Activated CD4-positive, alpha-beta T cell treated with anti-CD3 and anti-CD28 coated beads, Interleukin-2, amount 10 ng/mL, durations not matched to agents 24 days and 14 days (primary cell): ENCODE measurements around the gene NOTUM. TPM values are rescaled to one million over a fixed set of nuclear protein-coding genes. Genes with fewer than 3 reads are reported as not detected.

Experiments
- DNase-seq: peaks from one replicate; pipeline ENCODE4 v3.0.0; 2022
- H3K27ac Mint-ChIP-seq: one replicate; pipeline ENCODE4 v1.8.0; 2022; ENCODE audit warnings: mild to moderate bottlenecking, mixed read lengths
- H3K27me3 Mint-ChIP-seq: one replicate; pipeline ENCODE4 v1.8.0; 2022; ENCODE audit warnings: mixed read lengths
- H3K36me3 Mint-ChIP-seq: one replicate; pipeline ENCODE4 v1.8.0; 2022; ENCODE audit warnings: low read depth, mild to moderate bottlenecking, mixed read lengths
- H3K4me1 Mint-ChIP-seq: one replicate; pipeline ENCODE4 v1.8.0; 2021; ENCODE audit warnings: mixed read lengths
- H3K4me3 Mint-ChIP-seq: one replicate; pipeline ENCODE4 v1.8.0; 2022; ENCODE audit warnings: mild to moderate bottlenecking, moderate library complexity, mixed read lengths
- H3K9me3 Mint-ChIP-seq: one replicate; pipeline ENCODE4 v1.8.0; 2021; ENCODE audit warnings: mixed read lengths
- intact Hi-C: fragments of 100-400 bp; cut with micrococcal nuclease; formaldehyde crosslinking; loops from one replicate; pipeline ENCODE4 v1.15.1; 2023
- total RNA-seq: library from RNA; stranded (reverse); gene quantifications from 2 replicates; pipeline ENCODE4 v1.2.3, GENCODE V29; 2022

The NOTUM gene
- total RNA-seq, 1 donor from 2014 or later = 1.7 TPM

DNA sequence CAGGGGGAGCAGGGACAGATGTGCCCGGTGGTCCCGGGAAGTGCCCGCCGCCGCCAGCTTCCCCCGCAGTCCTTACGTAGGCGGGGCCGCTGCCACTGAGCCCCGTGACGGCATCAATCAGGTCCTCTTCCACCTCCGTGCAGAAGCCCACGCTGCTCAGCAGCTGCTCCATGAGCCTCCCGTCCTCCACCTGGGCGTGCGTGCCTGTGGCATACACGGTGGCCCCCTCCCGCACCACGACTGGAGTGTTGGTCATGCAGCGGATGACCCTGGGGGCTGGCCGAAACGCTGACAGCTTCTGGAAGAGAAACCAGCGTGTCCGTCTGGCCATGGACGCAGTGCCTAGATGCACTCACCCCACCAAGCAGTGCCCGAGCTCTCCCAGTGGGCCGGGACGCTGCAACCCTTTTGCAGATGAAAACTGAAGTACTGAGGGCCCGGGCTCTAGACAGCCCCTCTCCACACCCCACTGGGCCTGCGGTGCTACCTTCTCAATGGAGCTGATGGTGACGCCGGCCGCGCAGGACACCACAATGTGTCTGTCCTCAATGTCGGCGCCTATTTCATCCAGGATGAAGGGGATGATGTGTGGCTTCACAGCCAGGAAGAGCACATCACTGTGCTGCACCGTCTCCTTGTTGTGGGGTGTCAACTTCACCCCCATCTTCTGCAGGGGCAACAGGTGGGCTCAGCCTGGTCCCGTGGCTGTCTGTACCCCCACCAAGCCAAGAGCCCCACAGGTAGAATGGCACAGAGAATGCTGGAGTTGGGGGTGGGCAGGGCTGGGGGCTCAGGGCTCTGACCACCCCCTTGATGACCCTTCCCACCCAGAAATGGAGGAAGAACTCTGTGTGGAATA is 25.9 kb downstream of the NOTUM start:
- peaks cover 18% of the 10 kb centered on the region for H3K4me1 Mint-ChIP-seq
- intact Hi-C loops = no loop called here
- peaks cover 2% of the 10 kb centered on the region for H3K27me3 Mint-ChIP-seq
- no peaks in the 10 kb centered on the region for H3K9me3 Mint-ChIP-seq
- peaks cover 18% of the 10 kb centered on the region for H3K36me3 Mint-ChIP-seq
- H3K27ac Mint-ChIP-seq = no peak overlapping the region
- DNase-seq = no peak
- H3K4me3 Mint-ChIP-seq = peak overlapping the region; percentile 90

DNA sequence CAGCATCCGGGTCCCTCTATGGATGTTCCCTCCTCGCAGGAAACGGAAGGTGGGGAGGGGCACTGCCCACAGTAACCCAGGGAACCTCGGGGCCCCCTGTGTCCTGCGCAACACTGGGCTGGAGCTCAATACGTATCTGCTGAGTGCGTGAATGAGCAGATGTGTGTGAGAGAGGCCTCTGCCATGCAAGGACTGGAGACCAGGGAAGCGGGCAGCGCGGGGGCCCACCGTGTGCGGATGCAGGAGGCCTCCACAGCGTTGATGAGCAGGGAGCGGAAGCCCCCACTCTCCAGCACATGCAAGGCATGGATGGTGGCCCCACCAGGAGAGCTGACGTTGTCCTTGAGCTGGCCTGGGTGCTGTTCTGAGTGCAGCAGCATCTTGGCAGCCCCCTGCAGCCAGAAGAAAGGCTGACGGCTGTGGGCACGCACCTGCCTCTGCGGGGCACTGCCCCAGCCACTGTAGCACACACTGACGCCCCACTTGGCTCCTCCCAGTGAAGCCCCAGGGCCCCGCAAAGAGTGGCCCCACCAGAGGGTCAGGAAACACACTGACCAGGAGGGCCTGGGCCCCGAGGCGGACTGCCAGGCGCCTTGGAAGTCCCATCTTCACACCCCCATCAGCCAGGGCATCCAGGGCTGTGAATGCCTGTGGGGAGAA is 26.8 kb downstream of the NOTUM start:
- intact Hi-C loops = no loop called here
- Mint-ChIP-seq H3K4me1 (peaks cover 18% of the 10 kb centered on the region), H3K9me3 (no peaks in the 10 kb centered on the region), H3K27me3 (peaks cover 4% of the 10 kb centered on the region), H3K36me3 (peaks cover 18% of the 10 kb centered on the region), H3K4me3 (peak overlapping the region; percentile 30), H3K27ac (no peak overlapping the region)
- DNase-seq = no peak

DNA sequence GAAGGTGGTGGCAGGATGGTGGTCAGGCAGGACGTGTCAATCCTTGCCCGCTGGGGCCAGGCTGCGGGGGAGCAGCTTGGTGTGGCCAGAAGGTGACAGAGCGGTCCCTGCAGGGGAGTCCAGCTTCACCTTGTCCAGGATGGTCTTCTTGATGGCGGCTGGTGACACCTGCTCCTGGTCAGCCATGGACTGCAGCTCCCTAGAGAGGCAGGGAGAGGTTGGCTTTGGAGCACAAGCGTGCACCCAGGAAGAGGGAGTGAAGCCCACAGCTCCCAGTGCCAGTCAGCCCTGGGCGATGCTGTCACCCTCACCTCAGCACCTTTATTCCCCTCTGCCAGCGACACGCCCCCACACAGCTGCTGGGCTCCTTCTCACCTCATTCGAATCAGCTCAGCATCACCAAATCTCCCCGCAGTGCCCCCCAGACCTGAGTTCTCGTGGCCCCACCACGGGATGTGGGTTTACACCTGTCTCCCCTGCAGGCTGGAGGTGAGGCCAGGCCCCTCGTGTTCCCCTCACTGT is 27.7 kb downstream of the NOTUM start:
- no peaks in the 10 kb centered on the region for H3K9me3 Mint-ChIP-seq
- peaks cover 22% of the 10 kb centered on the region for H3K4me1 Mint-ChIP-seq
- H3K27me3 Mint-ChIP-seq = peaks cover 6% of the 10 kb centered on the region
- no peak overlapping the region for H3K4me3 Mint-ChIP-seq
- H3K36me3 Mint-ChIP-seq = peaks cover 18% of the 10 kb centered on the region
- no peak for DNase-seq
- no peak overlapping the region for H3K27ac Mint-ChIP-seq
- intact Hi-C loops = no loop called here

DNA sequence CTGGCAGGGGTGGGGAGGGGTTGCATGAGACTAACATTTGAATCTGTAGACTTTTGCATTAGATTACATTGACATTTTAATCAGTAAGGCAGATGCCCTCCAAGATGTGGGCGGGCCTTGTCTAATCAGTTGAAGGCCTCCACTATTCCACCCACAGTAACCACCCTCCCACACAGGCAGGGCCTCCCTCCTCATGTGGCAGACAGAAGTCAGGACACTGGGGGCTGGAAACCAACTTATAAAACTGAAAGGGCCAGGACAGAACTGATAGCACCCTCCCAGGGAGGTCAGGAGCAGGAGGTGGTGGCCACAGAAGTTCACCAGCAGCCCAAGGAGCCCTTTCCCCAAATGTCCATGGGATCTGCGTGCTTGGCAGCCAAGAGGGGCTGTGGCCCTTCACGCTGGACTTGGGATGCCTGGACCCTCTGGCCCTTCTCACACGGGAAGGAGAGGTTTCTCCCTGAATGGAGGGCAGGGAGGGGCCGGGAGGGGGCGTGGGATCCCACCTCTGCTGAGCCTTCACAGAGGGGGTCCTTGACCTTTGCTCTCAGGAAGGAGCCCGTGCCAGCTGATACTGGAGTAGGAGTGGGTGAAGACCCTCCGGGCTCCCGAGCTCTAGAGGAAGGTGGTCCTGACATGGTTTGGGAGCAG is 28.5 kb downstream of the NOTUM start:
- H3K36me3 Mint-ChIP-seq = peaks cover 18% of the 10 kb centered on the region
- peak; percentile 58 for DNase-seq
- H3K4me3 Mint-ChIP-seq = no peak overlapping the region
- no peaks in the 10 kb centered on the region for H3K9me3 Mint-ChIP-seq
- intact Hi-C loops = no loop called here
- peaks cover 17% of the 10 kb centered on the region for H3K4me1 Mint-ChIP-seq
- peaks cover 6% of the 10 kb centered on the region for H3K27me3 Mint-ChIP-seq
- peak overlapping the region; percentile 17 for H3K27ac Mint-ChIP-seq

DNA sequence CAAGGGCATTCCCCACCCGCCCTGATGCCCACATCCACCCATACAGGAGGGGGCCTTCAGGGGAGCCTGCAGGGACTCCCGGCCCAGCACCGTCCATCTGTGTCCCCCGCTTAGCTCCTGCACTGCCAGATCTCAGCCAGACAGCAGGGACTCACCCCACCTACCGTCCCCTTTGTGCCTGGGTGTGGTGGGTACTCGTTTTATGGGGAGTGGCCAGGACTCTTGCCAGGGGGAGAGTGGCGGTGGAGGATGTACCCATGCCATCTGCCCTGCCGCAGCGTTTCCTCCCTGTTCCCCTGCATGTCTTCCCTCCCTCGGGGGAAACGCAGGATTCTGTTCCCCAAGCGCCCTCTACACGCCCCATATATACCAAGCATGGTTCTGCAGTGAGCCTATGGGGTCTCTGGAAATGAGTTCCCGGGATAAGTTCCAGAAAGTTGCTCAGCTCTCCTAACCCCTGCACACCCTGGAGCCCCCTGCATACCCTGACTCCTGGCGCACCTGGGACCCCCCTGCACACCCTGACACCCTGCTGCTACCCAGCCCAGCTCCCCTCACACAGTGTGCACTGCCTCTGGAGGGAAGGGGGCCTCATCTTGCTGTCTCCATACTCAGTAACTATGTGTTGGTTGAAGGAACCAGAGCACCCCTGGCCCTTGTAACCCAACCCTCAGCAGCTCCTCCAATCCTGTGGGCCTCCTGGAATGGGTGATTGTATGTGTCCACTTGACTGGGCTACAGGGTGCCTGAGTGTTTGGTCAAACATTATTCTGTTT is 29.2 kb downstream of the NOTUM start:
- intact Hi-C loops = no loop called here
- peaks cover 18% of the 10 kb centered on the region for H3K36me3 Mint-ChIP-seq
- no peaks in the 10 kb centered on the region for H3K9me3 Mint-ChIP-seq

DNA sequence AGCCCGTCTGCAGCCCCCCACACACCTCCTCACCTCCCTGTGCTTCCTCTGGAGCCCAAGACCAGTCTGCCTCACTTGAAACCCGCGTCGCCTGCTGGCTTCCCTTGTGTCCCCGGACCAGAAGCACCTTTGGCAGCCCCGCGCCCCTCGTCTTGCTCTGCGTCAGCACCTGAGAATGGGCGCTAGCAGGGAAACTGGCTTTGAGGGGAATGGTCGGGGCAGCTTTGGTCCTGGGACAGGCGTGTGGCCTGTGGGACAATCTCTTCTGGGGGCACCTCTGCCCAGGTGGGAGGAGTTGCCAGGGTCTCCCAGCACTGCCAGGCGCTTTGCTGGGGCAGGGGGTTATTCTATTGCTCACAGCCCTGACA is 29.8 kb downstream of the NOTUM start:
- DNase-seq = no peak
- no peaks in the 10 kb centered on the region for H3K9me3 Mint-ChIP-seq
- H3K27ac Mint-ChIP-seq = no peak overlapping the region
- peaks cover 18% of the 10 kb centered on the region for H3K36me3 Mint-ChIP-seq
- peaks cover 6% of the 10 kb centered on the region for H3K27me3 Mint-ChIP-seq
- intact Hi-C loops = no loop called here
- peaks cover 20% of the 10 kb centered on the region for H3K4me1 Mint-ChIP-seq
- no peak overlapping the region for H3K4me3 Mint-ChIP-seq

More for the DNA sequence above, 29.2 kb downstream of the NOTUM start:
- H3K27me3 Mint-ChIP-seq = peaks cover 6% of the 10 kb centered on the region
- no peak for DNase-seq
- no peak overlapping the region for H3K4me3 Mint-ChIP-seq
- peak overlapping the region; percentile 17 for H3K27ac Mint-ChIP-seq
- peaks cover 17% of the 10 kb centered on the region for H3K4me1 Mint-ChIP-seq

DNA sequence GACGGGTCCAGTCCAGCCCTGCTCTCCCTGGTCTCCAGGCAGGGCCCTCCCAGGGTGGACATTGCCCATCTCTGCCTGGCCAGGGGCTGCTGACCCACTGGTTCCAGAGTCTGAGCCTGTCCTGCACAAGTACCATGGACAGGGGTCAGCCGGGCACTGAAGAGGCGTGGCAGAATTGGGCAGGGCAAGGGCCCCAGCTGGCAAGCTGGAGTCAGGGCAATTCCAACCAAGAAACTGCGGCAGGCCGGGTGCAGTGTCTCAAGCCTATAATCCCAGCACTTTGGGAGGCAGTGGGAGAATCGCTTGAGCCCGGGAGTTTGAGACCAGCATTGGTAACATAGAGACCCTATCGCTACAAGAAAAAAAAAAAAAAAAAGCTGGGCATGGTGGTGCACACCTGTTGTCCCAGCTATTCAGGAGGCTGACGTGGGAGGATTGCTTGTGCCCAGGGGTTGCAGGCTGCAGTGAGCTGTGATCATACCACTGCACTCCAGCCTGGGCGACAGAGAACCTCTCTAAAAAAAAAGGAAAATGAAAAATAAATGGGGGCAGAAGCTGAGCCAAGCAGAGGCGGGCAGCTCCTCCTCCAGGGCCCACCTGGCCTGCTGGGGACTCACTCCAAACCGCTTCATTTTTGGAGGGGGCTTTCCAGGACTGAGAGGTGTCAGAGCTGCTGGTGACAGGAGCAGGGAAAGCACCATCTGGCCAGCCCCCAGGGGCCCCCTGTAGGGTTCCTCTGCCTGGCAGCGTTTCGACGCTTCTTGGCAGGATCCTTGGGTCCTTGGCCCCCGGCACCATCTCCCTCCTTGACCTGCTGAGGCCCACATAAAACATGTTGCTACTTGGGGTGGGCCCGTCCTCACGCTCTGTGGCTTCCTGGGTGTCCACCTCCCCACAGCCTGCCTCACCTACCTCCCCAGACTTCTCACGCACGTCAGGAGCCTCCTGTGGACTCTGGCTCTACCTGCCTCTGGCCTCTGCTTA is 30.6 kb downstream of the NOTUM start:
- no peak overlapping the region for H3K27ac Mint-ChIP-seq
- H3K9me3 Mint-ChIP-seq = no peaks in the 10 kb centered on the region
- no peak for DNase-seq
- peaks cover 20% of the 10 kb centered on the region for H3K4me1 Mint-ChIP-seq
- intact Hi-C loops = no loop called here
- H3K36me3 Mint-ChIP-seq = peaks cover 14% of the 10 kb centered on the region
- H3K4me3 Mint-ChIP-seq = no peak overlapping the region
- H3K27me3 Mint-ChIP-seq = peaks cover 6% of the 10 kb centered on the region

DNA sequence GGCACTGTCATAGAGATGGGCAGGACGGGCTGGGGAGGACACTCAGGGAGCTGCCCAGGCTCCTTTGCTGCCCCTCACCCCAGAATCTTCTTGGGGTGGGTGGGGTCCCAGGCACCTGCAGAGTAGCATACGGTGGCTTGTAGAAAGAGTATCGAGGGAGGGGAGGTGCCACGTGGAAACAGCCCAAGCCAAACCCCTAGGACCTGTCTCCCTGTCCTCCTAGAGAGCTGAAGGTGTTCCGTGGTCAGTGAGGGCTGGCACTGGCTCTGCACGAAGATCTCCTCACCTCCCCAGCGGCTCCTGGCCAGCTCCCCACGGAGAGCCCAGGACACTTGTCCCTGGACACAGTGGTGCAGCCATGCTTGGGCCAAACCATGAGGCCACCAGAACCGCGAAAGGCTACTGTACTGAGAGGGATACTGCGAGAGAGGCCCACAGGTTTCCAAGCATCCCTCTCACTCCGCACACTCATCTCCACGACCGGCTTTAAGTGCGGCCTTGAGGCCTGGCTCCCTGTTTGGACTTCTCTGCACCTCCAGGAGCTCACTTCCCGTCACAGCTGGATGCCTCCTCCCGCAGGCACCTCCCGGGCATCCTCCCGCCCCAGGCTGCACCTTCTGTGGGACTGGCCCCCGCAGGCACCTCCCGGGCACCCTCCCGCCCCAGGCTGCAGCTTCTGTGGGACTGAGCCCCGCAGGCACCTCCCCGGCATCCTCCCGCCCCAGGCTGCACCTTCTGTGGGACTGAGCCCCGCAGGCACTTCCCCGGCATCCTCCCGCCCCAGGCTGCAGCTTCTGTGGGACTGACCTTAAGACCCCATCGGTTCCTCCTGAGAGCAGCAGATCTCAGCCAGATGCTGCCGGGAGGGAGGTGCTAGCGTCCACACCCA is 31.5 kb downstream of the NOTUM start:
- no peak overlapping the region for H3K27ac Mint-ChIP-seq
- peaks cover 11% of the 10 kb centered on the region for H3K36me3 Mint-ChIP-seq
- intact Hi-C loops = loop anchor here (5.0 kb wide), 1 partner anchor 57 kb away; the partner anchor contains the start of gene ARHGDIA
- peak overlapping the region; percentile 73 for H3K4me3 Mint-ChIP-seq
- H3K27me3 Mint-ChIP-seq = peaks cover 6% of the 10 kb centered on the region
- peaks cover 23% of the 10 kb centered on the region for H3K4me1 Mint-ChIP-seq
- DNase-seq = no peak
- no peaks in the 10 kb centered on the region for H3K9me3 Mint-ChIP-seq

DNA sequence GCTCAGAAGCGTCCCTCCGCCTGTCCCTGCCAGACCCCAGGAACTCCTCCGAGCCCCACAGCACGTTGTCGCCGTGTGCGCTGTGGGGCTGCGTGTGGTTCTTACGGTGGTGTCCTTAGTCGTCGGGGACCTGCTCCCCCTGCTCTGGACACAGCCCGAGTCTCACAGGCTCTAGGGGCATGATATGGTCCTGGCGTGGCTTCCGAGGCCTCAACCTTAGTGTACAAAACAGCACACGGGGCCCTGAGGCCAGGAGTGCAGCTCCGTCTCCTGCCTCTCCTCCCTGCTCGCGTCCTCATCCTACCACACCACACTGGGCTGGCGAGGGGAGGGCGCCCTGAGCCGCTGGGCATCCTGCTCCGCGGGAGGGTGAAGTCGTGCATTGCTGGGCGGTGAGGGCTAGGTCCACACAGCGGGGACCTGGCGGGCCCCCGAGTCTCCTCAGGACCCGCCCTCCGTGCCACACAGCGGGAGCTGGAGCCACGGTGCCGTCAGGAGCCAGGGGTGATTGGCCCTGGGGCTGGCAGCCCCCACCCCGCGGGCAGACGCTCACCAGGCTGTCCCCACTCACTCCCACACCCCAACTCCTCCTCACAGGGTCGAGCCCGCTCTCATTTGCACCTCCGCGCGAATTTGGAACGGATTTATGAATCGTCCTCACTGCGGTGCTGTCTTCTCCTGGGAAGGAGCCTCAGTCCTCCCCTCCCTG is 32.3 kb downstream of the NOTUM start:
- peaks cover 6% of the 10 kb centered on the region for H3K27me3 Mint-ChIP-seq
- intact Hi-C loops = loop anchor here (5.0 kb wide), 1 partner anchor 56 kb away; the partner anchor contains the start of gene ARHGDIA
- H3K36me3 Mint-ChIP-seq = peaks cover 7% of the 10 kb centered on the region
- peaks cover 26% of the 10 kb centered on the region for H3K4me1 Mint-ChIP-seq
- H3K27ac Mint-ChIP-seq = no peak overlapping the region
- DNase-seq = no peak
- no peaks in the 10 kb centered on the region for H3K9me3 Mint-ChIP-seq
- H3K4me3 Mint-ChIP-seq = peak overlapping the region; percentile 73

DNA sequence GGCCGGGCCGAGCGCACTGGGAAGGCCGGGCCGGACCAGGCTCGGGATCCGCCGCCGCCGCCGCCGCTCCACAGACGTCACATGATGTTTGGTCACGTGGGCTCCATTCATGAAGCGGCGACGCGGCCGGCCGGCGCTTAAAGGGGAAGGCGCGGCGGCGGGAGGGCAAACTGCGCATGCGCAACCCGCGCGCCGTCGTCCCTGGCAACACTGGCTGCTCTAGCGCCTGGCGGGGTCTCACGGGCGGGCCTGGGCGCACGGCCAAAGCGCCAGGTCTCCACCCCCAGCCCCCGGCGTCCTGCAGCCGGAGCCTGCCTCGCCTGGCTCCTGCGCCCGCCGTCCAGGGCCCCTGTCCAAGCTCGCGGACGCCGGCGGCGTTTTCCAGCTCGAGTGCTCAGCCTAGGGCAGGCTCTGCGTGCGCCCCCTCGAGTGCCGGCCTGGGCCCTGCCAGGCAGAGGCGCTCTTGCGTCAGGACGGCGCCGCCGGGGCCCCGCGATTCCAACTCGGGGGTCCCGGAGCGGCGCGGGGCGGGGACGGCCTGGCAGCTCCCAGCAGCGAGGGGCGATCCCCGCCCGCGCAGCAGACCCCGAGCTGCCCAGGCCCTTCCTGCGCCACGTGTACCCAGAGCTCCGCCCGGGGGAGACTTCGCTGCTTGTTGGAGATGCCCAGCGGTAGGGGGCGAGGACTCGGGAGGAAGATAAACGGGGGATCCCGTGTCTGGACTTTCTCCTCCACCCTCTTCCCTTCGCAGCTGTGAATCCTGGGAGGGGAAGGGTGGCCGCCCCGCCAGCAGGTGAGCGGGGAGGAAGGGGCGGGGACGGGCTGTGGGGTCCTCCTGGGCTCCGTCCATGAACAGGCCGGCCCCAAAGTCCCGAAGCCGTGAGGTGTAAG is 33.1 kb downstream of the NOTUM start, which contains the start of gene MAFG:
Gene MAFG (minus strand): TSS at position 83 of the 891 bp plus-strand sequence. CDS start 4,550 bp downstream, outside the sequence.
- intact Hi-C loops = loop anchor here (2.0 to 5.0 kb wide), 3 partner anchors 17 to 95 kb away; partner anchors contain the start of genes ARHGDIA, MCRIP1 and PCYT2
- peaks cover 5% of the 10 kb centered on the region for H3K36me3 Mint-ChIP-seq
- peak within 1 kb of the TSS; percentile 92 for H3K4me3 Mint-ChIP-seq
- H3K27me3 Mint-ChIP-seq = peaks cover 6% of the 10 kb centered on the region
- H3K27ac Mint-ChIP-seq = peak within 1 kb of the TSS; percentile 90
- peak; percentile 97 for DNase-seq
- H3K9me3 Mint-ChIP-seq = no peaks in the 10 kb centered on the region
- H3K4me1 Mint-ChIP-seq = peaks cover 28% of the 10 kb centered on the region
